Mucosa of rectum (tissue), 2 donors: ENCODE measurements around the gene C6orf62.
"Not testable (repeated sequence)": the region's sequence is repeated elsewhere in the genome, so short reads cannot be mapped to it uniquely, and the experiment has no call there.

Source experiments
- H3K27ac ChIP-seq, 2 donors: one replicate each; pipeline ENCODE4 v1.7.0; 2013; ENCODE audit warnings: inconsistent platforms in 2 of 2, low read depth in 2 of 2, low read length in 2 of 2
- H3K27me3 ChIP-seq, 2 donors: one replicate each; pipeline ENCODE4 v1.7.0; 2013; ENCODE audit warnings: low read length in 2 of 2; ENCODE audit not compliant: control insufficient read depth in 2 of 2, insufficient read depth in 2 of 2
- H3K36me3 ChIP-seq, 2 donors: one replicate each; pipeline ENCODE4 v1.7.0; 2013; ENCODE audit warnings: low read length in 2 of 2; ENCODE audit not compliant: control insufficient read depth in 2 of 2, insufficient read depth in 2 of 2
- H3K4me1 ChIP-seq, 2 donors: one replicate each; pipeline ENCODE4 v1.7.0; 2013; ENCODE audit warnings: low read length in 2 of 2, mild to moderate bottlenecking in 1 of 2; ENCODE audit not compliant: control insufficient read depth in 2 of 2, insufficient read depth in 2 of 2
- H3K4me3 ChIP-seq, 2 donors: one replicate each; pipeline ENCODE4 v1.7.0; 2013; ENCODE audit warnings: low read length in 2 of 2
- H3K9ac ChIP-seq, 2 donors: one replicate each; pipeline ENCODE4 v1.7.0; 2013; ENCODE audit warnings: low read length in 2 of 2, low read depth in 1 of 2, mild to moderate bottlenecking in 1 of 2
- H3K9me3 ChIP-seq, 2 donors: one replicate each; pipeline ENCODE4 v1.7.0; 2013; ENCODE audit warnings: low read length in 2 of 2; ENCODE audit not compliant: control insufficient read depth in 2 of 2
- donor health status: healthy.
- donor health status: Normal muscosa, but diverticular disease.

C6orf62 gene

GRCh38 chr6:24719125-24719971 is at the start of gene C6orf62:
Gene C6orf62, minus strand, starts transcription at chr6:24719154. Its CDS starts 486 bp downstream, at chr6:24718668.
- peak within 1 kb of the TSS; percentile 100 for H3K27ac ChIP-seq
- peaks cover 11 to 15% of the 10 kb centered on the region in 2 donors for H3K36me3 ChIP-seq
- H3K9me3 ChIP-seq = no peaks in the 10 kb centered on the region
- peaks cover 28 to 31% of the 10 kb centered on the region in 2 donors for H3K4me1 ChIP-seq
- H3K4me3 ChIP-seq = peak within 1 kb of the TSS; percentile 93 to 98
- H3K27me3 ChIP-seq = no peaks in the 10 kb centered on the region
- H3K9ac ChIP-seq = peak within 1 kb of the TSS; percentile 98 to 100

DNA sequence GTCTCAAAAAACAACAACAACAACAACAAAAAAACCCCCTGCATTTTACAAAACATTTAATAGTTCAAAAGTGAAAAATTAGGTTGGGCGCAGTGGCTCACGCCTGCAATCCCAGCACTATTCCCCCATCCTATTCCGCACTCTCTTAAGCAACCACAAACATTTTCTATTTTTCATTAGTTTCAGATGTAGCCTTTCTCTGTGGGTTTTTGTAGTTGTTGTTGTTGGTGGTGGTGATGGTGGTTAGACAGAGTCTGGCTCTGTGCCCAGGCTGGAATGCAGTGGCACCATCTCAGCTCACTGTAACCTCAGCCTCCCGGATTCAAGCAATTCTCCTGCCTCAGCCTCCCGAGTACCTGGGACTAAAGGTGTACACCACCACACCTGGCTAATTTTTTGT is 49.4 kb upstream of the C6orf62 start:
- no peaks in the 10 kb centered on the region for H3K27me3 ChIP-seq
- H3K9me3 ChIP-seq = no peaks in the 10 kb centered on the region
- H3K4me1 ChIP-seq = no peaks in the 10 kb centered on the region
- no peaks in the 10 kb centered on the region for H3K36me3 ChIP-seq
- H3K4me3 ChIP-seq = no peak overlapping the region
- H3K9ac ChIP-seq = no peak overlapping the region
- H3K27ac ChIP-seq = no peak overlapping the region

DNA sequence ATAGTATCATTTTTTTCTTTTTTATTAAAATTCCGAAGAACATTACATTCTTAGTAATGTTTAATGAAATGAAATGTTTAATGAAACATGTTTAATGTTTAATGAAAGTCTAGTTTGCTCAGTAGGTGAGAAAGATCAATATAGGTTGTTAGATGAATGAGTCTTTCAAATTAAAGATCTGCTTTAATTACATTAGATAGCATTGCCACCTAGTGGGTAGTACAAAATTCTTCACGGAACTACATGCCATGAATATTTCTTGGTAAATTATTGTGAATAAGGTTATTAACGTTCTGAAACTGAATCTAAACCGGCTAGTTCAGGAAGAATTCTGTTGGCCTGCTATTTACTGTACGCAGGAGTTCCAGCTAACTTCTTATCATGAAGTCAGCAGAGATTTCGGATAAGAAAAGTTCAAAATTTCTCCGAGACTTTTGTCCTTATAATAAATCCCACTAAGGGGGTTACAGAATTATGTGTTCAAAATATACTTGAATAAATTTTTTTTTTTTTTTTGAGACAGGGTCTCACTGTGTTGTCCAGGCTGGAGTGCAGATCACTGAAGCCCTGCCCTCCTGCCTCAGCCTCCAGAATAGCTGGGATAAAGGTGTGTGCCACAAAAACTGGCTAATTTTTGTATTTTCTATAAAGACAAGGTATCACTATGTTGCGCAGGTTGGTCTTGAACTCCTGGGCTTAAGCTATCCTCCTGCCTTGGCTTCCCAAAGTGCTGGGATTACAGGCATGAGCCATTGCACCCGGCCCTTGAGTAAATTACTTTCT is 47.9 kb upstream of the C6orf62 start:
- H3K27ac ChIP-seq = no peak overlapping the region

GRCh38 chr6:24765968-24766367 is 47.0 kb upstream of the C6orf62 start:
- not testable (repeated sequence) for H3K27ac ChIP-seq, H3K4me3 ChIP-seq, H3K36me3 ChIP-seq, H3K4me1 ChIP-seq, H3K9ac ChIP-seq, H3K27me3 ChIP-seq, H3K9me3 ChIP-seq

More for the DNA sequence above, 47.9 kb upstream of the C6orf62 start:
- Histone ChIP-seq H3K9me3 (no peaks in the 10 kb centered on the region), H3K4me3 (no peak overlapping the region), H3K36me3 (no peaks in the 10 kb centered on the region), H3K4me1 (no peaks in the 10 kb centered on the region), H3K27me3 (no peaks in the 10 kb centered on the region), H3K9ac (no peak overlapping the region)

DNA sequence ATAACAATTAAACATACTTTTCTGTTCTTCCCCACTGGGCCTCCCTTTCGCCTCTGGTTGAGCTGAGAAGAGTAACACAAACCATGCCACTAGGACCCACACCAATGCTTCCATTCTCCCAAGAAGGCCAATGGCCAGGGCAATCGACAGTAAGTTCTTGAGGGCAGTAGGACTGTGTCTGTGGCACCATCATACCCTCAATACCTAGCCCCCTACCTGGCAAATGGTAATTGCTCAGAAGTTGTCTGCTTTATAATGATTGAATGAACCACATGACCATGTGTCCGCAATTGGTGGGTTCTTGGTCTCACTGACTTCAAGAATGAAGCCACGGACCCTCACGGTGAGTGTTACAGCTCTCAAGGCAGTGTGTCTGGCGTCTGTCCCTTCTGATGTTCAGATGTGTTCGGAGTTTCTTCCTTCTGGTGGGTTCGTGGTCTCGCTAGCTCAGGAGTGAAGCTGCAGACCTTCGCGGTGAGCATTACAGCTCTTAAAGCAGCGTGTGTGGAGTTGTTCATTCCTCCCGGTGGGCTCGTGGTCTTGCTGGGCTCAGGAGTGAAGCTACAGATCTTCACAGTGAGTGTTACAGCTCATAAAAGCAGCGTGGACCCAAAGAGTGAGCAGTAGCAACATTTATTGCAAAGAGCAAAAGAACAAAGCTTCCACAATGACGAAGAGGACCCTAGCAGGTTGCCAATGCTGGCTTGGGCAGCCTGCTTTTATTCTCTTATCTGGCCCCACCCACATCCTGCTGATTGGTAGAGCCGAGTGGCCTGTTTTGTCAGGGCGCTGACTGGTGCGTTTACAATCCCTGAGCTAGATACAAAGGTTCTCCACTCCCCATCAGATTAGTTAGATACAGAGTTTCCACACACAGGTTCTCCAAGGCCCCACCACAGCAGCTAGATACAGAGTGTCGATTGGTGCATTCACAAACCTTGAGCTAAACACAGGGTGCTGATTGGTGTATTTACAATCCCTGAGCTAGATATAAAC is 46.2 kb upstream of the C6orf62 start:
- H3K4me1 ChIP-seq, H3K9me3 ChIP-seq, H3K27me3 ChIP-seq, H3K4me3 ChIP-seq, H3K27ac ChIP-seq, H3K9ac ChIP-seq, H3K36me3 ChIP-seq: not testable (repeated sequence)

DNA sequence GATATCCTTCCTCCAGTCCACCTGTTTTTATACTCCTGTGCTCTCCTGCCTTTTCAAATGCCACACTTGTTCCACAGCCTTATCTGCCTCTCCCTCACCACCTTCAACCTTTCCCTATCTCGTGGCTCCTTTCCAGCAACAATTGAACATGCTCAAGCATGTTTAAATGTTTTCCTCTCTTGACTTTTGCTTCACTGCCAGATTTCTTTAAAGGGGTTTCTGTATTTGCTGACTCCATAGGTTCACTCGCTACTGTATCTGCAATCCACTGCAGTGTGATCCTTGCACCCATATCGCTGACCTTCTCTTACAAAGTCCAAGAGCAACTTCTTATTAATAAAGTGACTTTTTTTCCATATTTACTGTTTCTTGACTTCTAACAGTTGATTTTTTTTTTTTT is 44.6 kb upstream of the C6orf62 start:
- H3K36me3 ChIP-seq = no peaks in the 10 kb centered on the region
- H3K9me3 ChIP-seq = no peaks in the 10 kb centered on the region
- H3K9ac ChIP-seq = no peak overlapping the region
- no peak overlapping the region for H3K4me3 ChIP-seq
- no peaks in the 10 kb centered on the region for H3K4me1 ChIP-seq
- no peaks in the 10 kb centered on the region for H3K27me3 ChIP-seq
- no peak overlapping the region for H3K27ac ChIP-seq

- Histone ChIP-seq H3K36me3 (no peaks in the 10 kb centered on the region), H3K27ac (no peak overlapping the region), H3K27me3 (no peaks in the 10 kb centered on the region)
These were observed 42.9 kb upstream of the C6orf62 start for GRCh38 chr6:24761851-24762250.

DNA sequence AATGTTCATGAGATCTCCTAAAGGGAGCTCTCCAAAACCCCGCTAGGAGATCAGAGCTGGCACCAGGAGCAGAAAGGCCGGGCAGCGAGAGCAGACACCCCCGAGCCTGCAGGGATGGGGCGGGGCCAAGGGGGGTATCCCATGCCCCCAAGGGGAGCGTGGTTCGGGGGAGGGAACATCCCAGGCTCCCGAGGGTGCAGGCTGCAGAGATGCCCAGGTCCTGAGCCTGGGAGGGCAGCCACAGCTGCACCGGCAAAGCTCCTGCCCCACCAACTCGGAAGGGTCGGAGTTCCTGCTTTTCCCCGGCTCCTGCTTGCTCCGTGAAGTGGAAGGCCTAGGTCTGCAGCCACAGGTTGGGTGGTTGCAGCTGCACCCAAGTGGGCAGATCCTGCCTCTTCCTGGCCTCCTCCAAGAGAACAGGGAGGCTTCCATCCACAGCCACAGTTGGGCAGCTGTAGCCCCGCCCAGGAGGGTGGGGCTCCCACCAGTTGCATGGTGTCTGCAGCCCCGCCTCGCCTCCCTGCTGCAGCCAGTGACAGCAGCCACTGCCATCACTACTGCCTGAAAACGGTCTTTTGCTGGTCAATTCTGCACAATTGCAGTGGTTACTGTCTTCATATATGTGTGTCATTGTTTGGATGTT is 42.4 kb upstream of the C6orf62 start:
- Histone ChIP-seq H3K27ac (no peak overlapping the region), H3K4me1 (no peaks in the 10 kb centered on the region), H3K9ac (no peak overlapping the region), H3K27me3 (no peaks in the 10 kb centered on the region), H3K9me3 (no peaks in the 10 kb centered on the region), H3K36me3 (no peaks in the 10 kb centered on the region), H3K4me3 (no peak overlapping the region)

More at GRCh38 chr6:24761851-24762250, 42.9 kb upstream of the C6orf62 start:
- Histone ChIP-seq H3K4me3 (no peak overlapping the region), H3K4me1 (no peaks in the 10 kb centered on the region), H3K9me3 (no peaks in the 10 kb centered on the region), H3K9ac (no peak overlapping the region)

DNA sequence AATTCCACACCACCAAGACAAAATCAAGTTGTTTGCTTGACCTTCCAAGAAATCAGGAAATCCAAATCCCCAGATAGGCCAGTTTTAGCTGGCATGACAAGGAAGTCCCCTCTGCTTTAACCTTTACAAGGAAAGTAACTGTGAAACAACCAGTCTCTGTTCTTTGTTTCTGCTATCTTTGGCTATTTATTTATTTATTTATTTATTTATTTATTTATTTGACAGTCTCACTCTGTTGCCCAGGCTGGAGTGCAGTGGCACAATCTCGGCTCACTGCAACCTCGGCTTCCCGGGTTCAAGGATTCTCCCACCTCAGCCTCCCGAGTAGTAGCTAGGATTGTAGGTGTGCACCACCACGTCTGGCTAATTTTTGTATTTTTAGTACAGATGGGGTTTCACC is 41.3 kb upstream of the C6orf62 start:
- no peak overlapping the region for H3K27ac ChIP-seq
- no peaks in the 10 kb centered on the region for H3K36me3 ChIP-seq
- no peak overlapping the region for H3K4me3 ChIP-seq
- H3K9me3 ChIP-seq = no peaks in the 10 kb centered on the region
- no peaks in the 10 kb centered on the region for H3K4me1 ChIP-seq
- H3K9ac ChIP-seq = no peak overlapping the region
- H3K27me3 ChIP-seq = no peaks in the 10 kb centered on the region
